ENCODE results near the gene PLIN3.

Gene PLIN3

DNA sequence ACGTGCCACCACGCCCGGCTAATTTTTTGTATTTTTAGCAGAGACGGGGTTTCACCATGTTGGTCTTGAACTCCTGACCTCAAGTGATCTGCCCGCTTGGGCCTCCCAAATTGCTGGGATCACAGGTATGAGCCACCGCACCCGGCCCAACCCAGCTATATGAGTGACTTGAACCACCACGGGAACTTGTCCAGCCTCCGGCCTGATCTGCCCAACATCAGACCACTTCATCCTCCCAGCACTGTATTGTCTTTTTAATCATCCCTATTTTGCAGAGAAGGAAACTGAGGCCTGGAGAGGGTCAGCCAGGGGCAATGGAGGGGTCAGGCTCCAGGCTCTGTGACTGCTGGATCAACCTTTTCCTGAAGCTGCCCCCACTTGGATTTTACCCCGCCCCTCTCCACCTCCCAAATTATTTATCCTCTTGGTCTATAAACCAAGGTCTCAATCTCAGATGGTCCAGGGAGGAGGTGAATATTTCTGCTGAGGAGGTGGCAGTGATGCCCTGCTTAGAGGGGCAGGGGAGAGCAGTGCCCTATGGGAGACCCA, 893 bp upstream of the PLIN3 start:
- Histone ChIP-seq H3K36me3 (ENCODE audit: control insufficient read depth, low read length) (peaks cover 22% of the 10 kb centered on the region), H3K27ac (ENCODE audit: low read depth, low read length) (no peak overlapping the region), H3K27me3 (ENCODE audit: control insufficient read depth, low read length) (no peaks in the 10 kb centered on the region), H3K4me3 (ENCODE audit: low read length) (peak overlapping the region; percentile 98), H3K79me2 (ENCODE audit: control insufficient read depth, low read length) (peaks cover 34% of the 10 kb centered on the region), H4K20me1 (ENCODE audit: control insufficient read depth, insufficient read depth, low read depth, low read length) (no peaks in the 10 kb centered on the region), H3F3A (ENCODE audit: control insufficient read depth, insufficient read depth) (peaks cover 9% of the 10 kb centered on the region), H3K9me3 (ENCODE audit: control insufficient read depth, insufficient read depth, low read length) (no peaks in the 10 kb centered on the region), H3K4me1 (ENCODE audit: control insufficient read depth, low read length) (peaks cover 72% of the 10 kb centered on the region), H3K4me2 (ENCODE audit: low read length) (peak overlapping the region; percentile 97), H3K9me2 (replicated peaks; ENCODE audit: control insufficient read depth, low read length) (no peaks in the 10 kb centered on the region)
- TF ChIP-seq EZH2phosphoT487 (IDR thresholded peaks at IDR 0.05; ENCODE audit: borderline replicate concordance, low read length): no peak
- TF ChIP-seq, protein P1, sequence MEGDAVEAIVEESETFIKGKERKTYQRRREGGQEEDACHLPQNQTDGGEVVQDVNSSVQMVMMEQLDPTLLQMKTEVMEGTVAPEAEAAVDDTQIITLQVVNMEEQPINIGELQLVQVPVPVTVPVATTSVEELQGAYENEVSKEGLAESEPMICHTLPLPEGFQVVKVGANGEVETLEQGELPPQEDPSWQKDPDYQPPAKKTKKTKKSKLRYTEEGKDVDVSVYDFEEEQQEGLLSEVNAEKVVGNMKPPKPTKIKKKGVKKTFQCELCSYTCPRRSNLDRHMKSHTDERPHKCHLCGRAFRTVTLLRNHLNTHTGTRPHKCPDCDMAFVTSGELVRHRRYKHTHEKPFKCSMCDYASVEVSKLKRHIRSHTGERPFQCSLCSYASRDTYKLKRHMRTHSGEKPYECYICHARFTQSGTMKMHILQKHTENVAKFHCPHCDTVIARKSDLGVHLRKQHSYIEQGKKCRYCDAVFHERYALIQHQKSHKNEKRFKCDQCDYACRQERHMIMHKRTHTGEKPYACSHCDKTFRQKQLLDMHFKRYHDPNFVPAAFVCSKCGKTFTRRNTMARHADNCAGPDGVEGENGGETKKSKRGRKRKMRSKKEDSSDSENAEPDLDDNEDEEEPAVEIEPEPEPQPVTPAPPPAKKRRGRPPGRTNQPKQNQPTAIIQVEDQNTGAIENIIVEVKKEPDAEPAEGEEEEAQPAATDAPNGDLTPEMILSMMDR (IDR thresholded peaks at IDR 0.05; ENCODE audit: low read depth, low read length, poor library complexity, severe bottlenecking): no peak

DNA sequence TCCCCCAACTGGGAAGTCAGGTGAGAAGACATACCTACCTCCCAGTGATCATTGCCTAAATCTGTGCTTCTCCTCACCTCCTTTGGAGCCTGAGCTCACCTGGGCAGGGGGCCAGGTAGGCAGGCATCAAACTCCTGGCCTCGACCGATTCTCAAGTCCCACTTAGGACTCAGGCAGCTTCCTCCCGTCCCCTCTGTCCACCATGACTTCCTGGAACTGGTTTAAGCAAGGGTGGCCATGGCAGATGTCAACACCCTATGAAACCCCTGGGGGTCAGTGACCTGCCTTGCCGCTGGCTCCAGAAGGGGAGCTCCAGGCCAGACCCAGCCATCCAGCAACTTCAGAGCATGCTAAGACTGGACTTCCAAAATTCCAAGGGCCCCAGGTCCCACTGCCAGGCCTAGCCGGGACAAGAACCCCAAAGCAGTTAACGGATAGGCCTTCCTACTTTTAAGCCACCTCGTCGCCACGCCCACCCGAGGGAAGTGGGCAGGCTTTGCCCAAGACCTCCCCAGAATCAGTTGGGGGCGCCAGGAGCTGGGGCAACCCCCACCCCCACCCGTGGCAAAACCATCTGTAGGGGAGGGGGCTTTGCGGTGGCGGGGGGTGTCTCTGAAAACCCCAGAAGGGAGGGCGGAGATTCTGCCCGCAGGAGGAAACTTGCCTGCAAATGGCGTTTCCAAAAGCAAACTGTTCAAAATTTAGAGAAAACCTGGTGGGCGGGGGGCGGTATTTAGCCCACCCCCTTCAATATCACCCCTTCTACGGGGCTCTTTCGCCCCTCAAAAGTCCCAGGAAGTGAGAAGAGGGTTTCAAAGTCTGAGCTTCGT, 657 bp downstream of the PLIN3 start:
- H3K4me3 ChIP-seq (ENCODE audit: low read length): peak overlapping the region; percentile 98
- peak overlapping the region; percentile 97 for H3K4me2 ChIP-seq (ENCODE audit: low read length)
- H4K20me1 ChIP-seq (ENCODE audit: control insufficient read depth, insufficient read depth, low read depth, low read length): no peaks in the 10 kb centered on the region
- H3K4me1 ChIP-seq (ENCODE audit: control insufficient read depth, low read length): peaks cover 72% of the 10 kb centered on the region
- no peaks in the 10 kb centered on the region for H3K9me3 ChIP-seq (ENCODE audit: control insufficient read depth, insufficient read depth, low read length)
- no peaks in the 10 kb centered on the region for H3K27me3 ChIP-seq (ENCODE audit: control insufficient read depth, low read length)
- peaks cover 11% of the 10 kb centered on the region for H3F3A ChIP-seq (ENCODE audit: control insufficient read depth, insufficient read depth)
- TF ChIP-seq, protein P1 (IDR thresholded peaks at IDR 0.05; ENCODE audit: low read depth, low read length, poor library complexity, severe bottlenecking): no peak
- TF ChIP-seq EZH2phosphoT487 (IDR thresholded peaks at IDR 0.05; ENCODE audit: borderline replicate concordance, low read length): no peak
- no peaks in the 10 kb centered on the region for H3K9me2 ChIP-seq (replicated peaks; ENCODE audit: control insufficient read depth, low read length)
- H3K79me2 ChIP-seq (ENCODE audit: control insufficient read depth, low read length): peaks cover 49% of the 10 kb centered on the region
- H3K36me3 ChIP-seq (ENCODE audit: control insufficient read depth, low read length): peaks cover 36% of the 10 kb centered on the region
- peak overlapping the region; percentile 75 for H3K27ac ChIP-seq (ENCODE audit: low read depth, low read length)

DNA sequence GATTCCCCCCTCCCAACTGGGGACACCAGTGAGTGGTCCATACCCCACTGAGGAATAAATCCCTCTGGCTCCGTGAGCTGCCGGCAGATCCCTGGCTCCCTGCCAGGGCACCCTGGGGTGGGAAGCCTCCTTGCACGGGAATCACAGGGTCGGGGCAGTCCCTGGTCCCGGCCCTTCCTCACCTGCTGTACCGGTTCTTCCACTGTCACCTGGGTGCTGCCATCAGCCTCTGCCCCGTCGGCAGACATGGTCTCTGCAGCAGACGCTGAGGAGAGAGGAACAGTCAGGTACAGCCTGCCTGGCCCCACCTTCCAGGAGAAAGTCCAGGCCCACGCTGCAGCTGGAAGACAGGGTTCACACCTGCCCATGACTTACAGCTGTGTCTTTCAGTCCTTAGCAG, 6.3 kb downstream of the PLIN3 start:
- Histone ChIP-seq H4K20me1 (ENCODE audit: control insufficient read depth, insufficient read depth, low read depth, low read length) (no peaks in the 10 kb centered on the region), H3K9me3 (ENCODE audit: control insufficient read depth, insufficient read depth, low read length) (no peaks in the 10 kb centered on the region), H3K4me3 (ENCODE audit: low read length) (no peak overlapping the region), H3F3A (ENCODE audit: control insufficient read depth, insufficient read depth) (peaks cover 11% of the 10 kb centered on the region), H3K9me2 (replicated peaks; ENCODE audit: control insufficient read depth, low read length) (no peaks in the 10 kb centered on the region), H3K4me2 (ENCODE audit: low read length) (no peak overlapping the region), H3K4me1 (ENCODE audit: control insufficient read depth, low read length) (peaks cover 75% of the 10 kb centered on the region), H3K79me2 (ENCODE audit: control insufficient read depth, low read length) (peaks cover 51% of the 10 kb centered on the region), H3K27me3 (ENCODE audit: control insufficient read depth, low read length) (no peaks in the 10 kb centered on the region), H3K27ac (ENCODE audit: low read depth, low read length) (peak overlapping the region; percentile 88; the same call in 1 of the 2 replicates), H3K36me3 (ENCODE audit: control insufficient read depth, low read length) (peaks cover 72% of the 10 kb centered on the region)
- TF ChIP-seq, protein P1 (IDR thresholded peaks at IDR 0.05; ENCODE audit: low read depth, low read length, poor library complexity, severe bottlenecking): no peak
- TF ChIP-seq EZH2phosphoT487 (IDR thresholded peaks at IDR 0.05; ENCODE audit: borderline replicate concordance, low read length): no peak
